Colonic mucosa (tissue), 4 donors: Measurements from ENCODE around the gene PLA2G1B. TPM values are rescaled to one million over a fixed set of nuclear protein-coding genes. Genes with fewer than 3 reads are reported as not detected.
A peak's percentile ranks its signal among the peaks of the same experiment; 100 is the strongest.

ENCODE experiments used
- DNase-seq: peaks from one replicate; pipeline ENCODE4 v3.0.0-alpha.2; 2020
- H3K27ac ChIP-seq: fragments of 200-600 bp; one replicate; pipeline ENCODE4 v1.8.0; 2021
- H3K27me3 ChIP-seq: fragments of 200-600 bp; one replicate; pipeline ENCODE4 v1.8.0; 2021
- H3K36me3 ChIP-seq: fragments of 200-600 bp; one replicate; pipeline ENCODE4 v1.8.0; 2021
- H3K4me1 ChIP-seq: fragments of 200-600 bp; one replicate; pipeline ENCODE4 v1.8.0; 2021; ENCODE audit warnings: mild to moderate bottlenecking
- H3K4me3 ChIP-seq: fragments of 200-600 bp; one replicate; pipeline ENCODE4 v1.8.0; 2021
- H3K9ac ChIP-seq, 2 donors: one replicate each; pipeline ENCODE4 v1.7.0; 2013; ENCODE audit warnings: control low read depth in 2 of 2, low read depth in 2 of 2, low read length in 2 of 2
- H3K9me3 ChIP-seq: fragments of 200-600 bp; one replicate; pipeline ENCODE4 v1.8.0; 2021
- CTCF ChIP-seq: fragments of 200-600 bp; IDR thresholded peaks from one replicate; pipeline ENCODE4 v1.8.0; 2022; ENCODE audit warnings: antibody characterized with exemption, mild to moderate bottlenecking
- intact Hi-C: fragments of 100-400 bp; cut with DNase I; formaldehyde crosslinking; loops from one replicate; pipeline ENCODE4 v1.14.1; 2022
- total RNA-seq, 2 donors: library from RNA; stranded (reverse); fragmentation: NEBNext Ultra II Directional in 1 of 2; extraction: Animal tissue kit (Norgen Biotek cat#: 25700) in 1 of 2; gene quantifications; one replicate each; pipeline ENCODE4 v1.2.1, GENCODE V29; 2021
- donor health status: healthy.
- donor health status: DM: no; HTN: no; CAD: no.
- donor health status: DM: no; HTN: no; CAD: no.

Gene PLA2G1B
- total RNA-seq, 2 donors from 2014 or later = 5.0 TPM; not detected in 1

- peak; percentile 95 for DNase-seq
- Histone ChIP-seq H3K36me3 (no peaks in the 10 kb centered on the region), H3K27ac (peak within 1 kb of the TSS; percentile 71), H3K4me1 (no peaks in the 10 kb centered on the region), H3K9me3 (no peaks in the 10 kb centered on the region), H3K27me3 (no peaks in the 10 kb centered on the region), H3K9ac (peak within 1 kb of the TSS; percentile 52 to 72), H3K4me3 (peak within 1 kb of the TSS; percentile 64)
- intact Hi-C loops = no loop called here
- peak; percentile 74 for TF ChIP-seq CTCF
Measured at GRCh38 chr12:120301962-120302815, 25.4 kb downstream of the PLA2G1B start, which contains the start of gene SIRT4. SIRT4 (plus strand) TSS chr12:120302321; CDS start chr12:120303562, 1,241 bp downstream.

- Histone ChIP-seq H3K36me3 (no peaks in the 10 kb centered on the region), H3K4me3 (peak within 1 kb of the TSS; percentile 38), H3K9me3 (no peaks in the 10 kb centered on the region), H3K9ac (peak within 1 kb of the TSS; percentile 65 to 67), H3K4me1 (no peaks in the 10 kb centered on the region), H3K27ac (peak within 1 kb of the TSS; percentile 92), H3K27me3 (no peaks in the 10 kb centered on the region)
- intact Hi-C loops = no loop called here
- TF ChIP-seq CTCF = no peak
- DNase-seq = peak; percentile 79
Measured at GRCh38 chr12:120292661-120293531, 34.7 kb downstream of the PLA2G1B start, which contains the start of gene RNU4-1. RNU4-1 (minus strand) TSS chr12:120293237.

- peak overlapping the region; percentile 92 for H3K27ac ChIP-seq
- H3K4me3 ChIP-seq = peak overlapping the region; percentile 38
- intact Hi-C loops = no loop called here
- no peak for TF ChIP-seq CTCF
- DNase-seq = no peak
- no peaks in the 10 kb centered on the region for H3K27me3 ChIP-seq
- peak overlapping the region; percentile 65 to 67 for H3K9ac ChIP-seq
- no peaks in the 10 kb centered on the region for H3K4me1 ChIP-seq
- H3K36me3 ChIP-seq = no peaks in the 10 kb centered on the region
- no peaks in the 10 kb centered on the region for H3K9me3 ChIP-seq
Measured at GRCh38 chr12:120292411-120292660, 35.2 kb downstream of the PLA2G1B start.

GRCh38 chr12:120290609-120291305 is 36.8 kb downstream of the PLA2G1B start:
- no peaks in the 10 kb centered on the region for H3K9me3 ChIP-seq
- DNase-seq = peak; percentile 60
- TF ChIP-seq CTCF = no peak
- no peaks in the 10 kb centered on the region for H3K4me1 ChIP-seq
- peak overlapping the region; percentile 92 for H3K27ac ChIP-seq
- no peaks in the 10 kb centered on the region for H3K27me3 ChIP-seq
- H3K36me3 ChIP-seq = no peaks in the 10 kb centered on the region
- H3K9ac ChIP-seq = peak overlapping the region; percentile 58 to 67
- peak overlapping the region; percentile 12 for H3K4me3 ChIP-seq
- intact Hi-C loops = no loop called here

GRCh38 chr12:120287491-120287890 is 40.1 kb downstream of the PLA2G1B start:
- TF ChIP-seq CTCF = no peak
- no peak for DNase-seq
- H3K9me3 ChIP-seq = no peaks in the 10 kb centered on the region
- H3K36me3 ChIP-seq = no peaks in the 10 kb centered on the region
- H3K27ac ChIP-seq = no peak overlapping the region
- no peaks in the 10 kb centered on the region for H3K4me1 ChIP-seq
- H3K4me3 ChIP-seq = no peak overlapping the region
- intact Hi-C loops = no loop called here
- H3K9ac ChIP-seq = no peak overlapping the region
- H3K27me3 ChIP-seq = no peaks in the 10 kb centered on the region
